HG02870 (cell line): ENCODE results near the gene TUSC2.

Source experiments
- ATAC-seq: cut with Tn5 transposase; IDR thresholded peaks from one replicate; pipeline ENCODE4 v1.9.1; 2021; ENCODE audit warnings: mild to moderate bottlenecking, moderate library complexity; ENCODE audit not compliant: unreplicated experiment

Gene TUSC2

GRCh38 chr3:50327943-50328691 lies at the start of gene TUSC2:
TUSC2 (minus strand) TSS chr3:50328223; CDS start chr3:50328099, 124 bp downstream.
- ATAC-seq = peak; percentile 82

GRCh38 chr3:50375258-50375931 lies 47.4 kb upstream of the TUSC2 start:
- ATAC-seq = no peak

- ATAC-seq = no peak
Observed at GRCh38 chr3:50374363-50375257, 46.6 kb upstream of the TUSC2 start.

GRCh38 chr3:50373146-50374051 lies 45.4 kb upstream of the TUSC2 start:
- ATAC-seq = no peak

GRCh38 chr3:50372349-50372748 lies 44.3 kb upstream of the TUSC2 start:
- no peak for ATAC-seq

- no peak for ATAC-seq
Observed at GRCh38 chr3:50371133-50371685, 43.2 kb upstream of the TUSC2 start.

- no peak for ATAC-seq
Observed at GRCh38 chr3:50370594-50370993, 42.6 kb upstream of the TUSC2 start.

- ATAC-seq = no peak
Observed at GRCh38 chr3:50369012-50369670, 41.1 kb upstream of the TUSC2 start.

GRCh38 chr3:50365842-50366220 lies 37.8 kb upstream of the TUSC2 start:
- no peak for ATAC-seq

GRCh38 chr3:50365080-50365841 lies 37.2 kb upstream of the TUSC2 start:
- peak; percentile 82 for ATAC-seq

- ATAC-seq = no peak
Observed at GRCh38 chr3:50364573-50365079, 36.6 kb upstream of the TUSC2 start.

- peak; percentile 3 for ATAC-seq
Observed at GRCh38 chr3:50359760-50360110, 31.7 kb upstream of the TUSC2 start.

- peak; percentile 99 for ATAC-seq
Observed at GRCh38 chr3:50358911-50359759, 31.1 kb upstream of the TUSC2 start, which contains the start of gene TMEM115. TMEM115 (minus strand) TSS chr3:50359521; CDS start chr3:50359063, 458 bp downstream.

- ATAC-seq = no peak
Observed at GRCh38 chr3:50358355-50358910, 30.4 kb upstream of the TUSC2 start.

- no peak for ATAC-seq
Observed at GRCh38 chr3:50357481-50357880, 29.5 kb upstream of the TUSC2 start.

- ATAC-seq = no peak
Observed at GRCh38 chr3:50356553-50356952, 28.5 kb upstream of the TUSC2 start.

- ATAC-seq = no peak
Observed at GRCh38 chr3:50355829-50356552, 28.0 kb upstream of the TUSC2 start.
